Loucy (cell line): ENCODE measurements around the gene DHX34.

Experiments used
- H2AFZ ChIP-seq: fragments of 200-600 bp; sonication (generic); 2 replicates; pipeline ENCODE4 v1.6.0; 2016; ENCODE audit warnings: antibody characterized with exemption, mild to moderate bottlenecking, low read length, moderate library complexity
- H3F3A ChIP-seq: fragments of 200-600 bp; 2 replicates; pipeline ENCODE4 v1.6.0; 2016; ENCODE audit warnings: antibody characterized with exemption, low read depth, mild to moderate bottlenecking
- H3K27me3 ChIP-seq: fragments of 200-600 bp; sonication (generic); 2 replicates; pipeline ENCODE4 v1.6.1; 2014; ENCODE audit warnings: low read length, mild to moderate bottlenecking; ENCODE audit not compliant: insufficient read depth, poor library complexity, severe bottlenecking
- H3K36me3 ChIP-seq: fragments of 200-600 bp; sonication (generic); 2 replicates; pipeline ENCODE4 v1.6.1; 2016; ENCODE audit warnings: low read length; ENCODE audit not compliant: insufficient read depth
- H3K4me1 ChIP-seq: fragments of 200-600 bp; sonication (generic); 2 replicates; pipeline ENCODE4 v1.5.1; 2014; ENCODE audit warnings: low read length, mild to moderate bottlenecking; ENCODE audit not compliant: insufficient read depth, poor library complexity, severe bottlenecking
- H3K4me2 ChIP-seq: fragments of 200-600 bp; sonication (generic); 2 replicates; pipeline ENCODE4 v1.6.0; 2014; ENCODE audit warnings: antibody characterized with exemption, low read length, low read depth, mild to moderate bottlenecking; ENCODE audit not compliant: poor library complexity, severe bottlenecking
- H3K4me3 ChIP-seq: fragments of 200-600 bp; sonication (generic); 2 replicates; pipeline ENCODE4 v1.5.1; 2014; ENCODE audit warnings: low read length, mild to moderate bottlenecking, mixed read lengths; ENCODE audit not compliant: poor library complexity, severe bottlenecking
- H3K79me2 ChIP-seq: fragments of 200-600 bp; sonication (generic); 2 replicates; pipeline ENCODE4 v1.6.1; 2014; ENCODE audit warnings: low read length; ENCODE audit not compliant: insufficient read depth
- H3K9ac ChIP-seq: fragments of 200-600 bp; sonication (generic); 2 replicates; pipeline ENCODE4 v1.6.0; 2014; ENCODE audit warnings: mild to moderate bottlenecking, low read depth, low read length, moderate library complexity; ENCODE audit not compliant: poor library complexity, severe bottlenecking
- H3K9me2 ChIP-seq: fragments of 200-600 bp; sonication (generic); replicated peaks from 2 replicates; pipeline ENCODE4 v1.6.1; 2016; ENCODE audit warnings: low read depth, low read length, mixed read lengths
- H3K9me3 ChIP-seq: fragments of 200-600 bp; sonication (generic); 2 replicates; pipeline ENCODE4 v1.6.1; 2014; ENCODE audit warnings: mild to moderate bottlenecking, antibody characterized with exemption, low read length, low read depth; ENCODE audit not compliant: insufficient read depth
- H4K20me1 ChIP-seq: fragments of 200-600 bp; sonication (generic); 2 replicates; pipeline ENCODE4 v1.6.0; 2014; ENCODE audit warnings: antibody characterized with exemption, low read length, mild to moderate bottlenecking; ENCODE audit not compliant: insufficient read depth, poor library complexity, severe bottlenecking
- EZH2phosphoT487 ChIP-seq: fragments of 200-600 bp; IDR thresholded peaks from 2 replicates; pipeline ENCODE4 v1.6.1; 2018; ENCODE audit warnings: antibody characterized with exemption, mild to moderate bottlenecking, moderate library complexity, borderline replicate concordance
- TF ChIP-seq, protein P1 (sequence below): fragments of 200-600 bp; sonication (generic); conservative IDR thresholded peaks from 2 replicates; pipeline ENCODE4 v1.5.1; 2014; ENCODE audit warnings: mild to moderate bottlenecking, antibody characterized with exemption, low read length

Gene DHX34

DNA sequence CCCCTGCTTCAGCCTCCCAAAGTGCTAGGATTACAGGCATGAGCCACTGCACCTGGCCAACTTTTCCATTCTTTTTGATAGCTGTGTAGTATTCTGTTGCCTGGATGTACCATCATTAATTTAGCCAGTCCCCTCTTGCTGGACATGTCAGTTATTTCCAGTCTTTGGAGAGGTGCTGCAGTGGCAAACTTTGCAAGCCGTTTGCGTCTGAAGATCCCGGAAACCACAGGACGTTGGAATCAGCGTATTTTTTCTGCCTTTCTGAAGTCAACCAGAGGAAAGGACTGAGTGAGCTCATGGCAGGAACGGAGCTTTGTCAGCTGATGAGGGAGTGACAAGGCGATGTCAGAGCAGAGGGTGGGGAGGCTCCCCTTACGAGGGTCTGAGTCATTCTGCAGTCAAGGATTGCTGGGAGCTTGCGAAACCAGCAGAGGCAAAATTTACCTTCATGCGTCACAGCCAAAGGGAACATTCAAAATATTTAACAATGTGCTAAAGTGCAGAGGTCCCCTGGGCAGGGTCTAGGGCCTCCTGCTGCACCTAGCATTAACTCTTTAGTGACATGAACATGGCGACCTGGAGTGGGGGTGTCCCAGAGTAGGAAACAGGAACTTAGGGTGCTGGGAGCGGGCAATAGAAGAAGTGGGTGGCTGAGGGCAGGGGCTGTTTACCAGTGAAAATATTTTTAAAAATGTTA, 33.8 kb upstream of the DHX34 start:
- Histone ChIP-seq H3K9me3 (no peaks in the 10 kb centered on the region), H2AFZ (peak overlapping the region; percentile 5), H3K4me3 (no peak overlapping the region), H3F3A (no peaks in the 10 kb centered on the region; the same call in 1 of the 2 replicates), H3K9me2 (no peaks in the 10 kb centered on the region), H4K20me1 (no peaks in the 10 kb centered on the region), H3K9ac (no peak overlapping the region), H3K27me3 (no peaks in the 10 kb centered on the region), H3K79me2 (no peaks in the 10 kb centered on the region), H3K4me2 (peak overlapping the region; percentile 35), H3K4me1 (peaks cover 7% of the 10 kb centered on the region), H3K36me3 (no peaks in the 10 kb centered on the region)
- TF ChIP-seq EZH2phosphoT487: no peak
- TF ChIP-seq, protein P1, sequence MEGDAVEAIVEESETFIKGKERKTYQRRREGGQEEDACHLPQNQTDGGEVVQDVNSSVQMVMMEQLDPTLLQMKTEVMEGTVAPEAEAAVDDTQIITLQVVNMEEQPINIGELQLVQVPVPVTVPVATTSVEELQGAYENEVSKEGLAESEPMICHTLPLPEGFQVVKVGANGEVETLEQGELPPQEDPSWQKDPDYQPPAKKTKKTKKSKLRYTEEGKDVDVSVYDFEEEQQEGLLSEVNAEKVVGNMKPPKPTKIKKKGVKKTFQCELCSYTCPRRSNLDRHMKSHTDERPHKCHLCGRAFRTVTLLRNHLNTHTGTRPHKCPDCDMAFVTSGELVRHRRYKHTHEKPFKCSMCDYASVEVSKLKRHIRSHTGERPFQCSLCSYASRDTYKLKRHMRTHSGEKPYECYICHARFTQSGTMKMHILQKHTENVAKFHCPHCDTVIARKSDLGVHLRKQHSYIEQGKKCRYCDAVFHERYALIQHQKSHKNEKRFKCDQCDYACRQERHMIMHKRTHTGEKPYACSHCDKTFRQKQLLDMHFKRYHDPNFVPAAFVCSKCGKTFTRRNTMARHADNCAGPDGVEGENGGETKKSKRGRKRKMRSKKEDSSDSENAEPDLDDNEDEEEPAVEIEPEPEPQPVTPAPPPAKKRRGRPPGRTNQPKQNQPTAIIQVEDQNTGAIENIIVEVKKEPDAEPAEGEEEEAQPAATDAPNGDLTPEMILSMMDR: no peak

DNA sequence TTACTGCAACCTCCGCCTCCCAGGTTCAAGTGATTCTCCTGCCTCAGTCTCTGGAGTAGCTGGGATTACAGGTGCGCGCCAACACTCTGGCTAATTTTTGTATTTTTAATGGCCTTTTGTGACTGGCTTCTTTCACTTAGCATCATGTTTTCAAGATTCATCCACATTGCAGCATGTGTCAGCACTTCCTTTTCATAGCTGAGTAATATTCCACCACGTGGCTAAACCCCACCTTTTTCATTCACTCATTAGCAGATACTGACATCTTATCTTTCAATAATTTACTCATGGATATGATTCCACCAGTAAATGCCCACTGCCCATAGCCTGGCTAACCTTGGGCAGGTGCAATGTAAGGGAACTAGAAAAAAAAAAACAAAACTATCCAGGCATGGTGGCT, 32.6 kb upstream of the DHX34 start:
- Histone ChIP-seq H3K9me3 (no peaks in the 10 kb centered on the region), H4K20me1 (no peaks in the 10 kb centered on the region), H3K27me3 (no peaks in the 10 kb centered on the region), H3K9me2 (no peaks in the 10 kb centered on the region), H3K9ac (no peak overlapping the region), H3K4me2 (no peak overlapping the region), H3K4me3 (no peak overlapping the region), H3K4me1 (peaks cover 7% of the 10 kb centered on the region), H3K36me3 (no peaks in the 10 kb centered on the region), H3F3A (no peaks in the 10 kb centered on the region; the same call in 1 of the 2 replicates), H3K79me2 (no peaks in the 10 kb centered on the region), H2AFZ (no peak overlapping the region)
- TF ChIP-seq, protein P1: no peak
- no peak for TF ChIP-seq EZH2phosphoT487

DNA sequence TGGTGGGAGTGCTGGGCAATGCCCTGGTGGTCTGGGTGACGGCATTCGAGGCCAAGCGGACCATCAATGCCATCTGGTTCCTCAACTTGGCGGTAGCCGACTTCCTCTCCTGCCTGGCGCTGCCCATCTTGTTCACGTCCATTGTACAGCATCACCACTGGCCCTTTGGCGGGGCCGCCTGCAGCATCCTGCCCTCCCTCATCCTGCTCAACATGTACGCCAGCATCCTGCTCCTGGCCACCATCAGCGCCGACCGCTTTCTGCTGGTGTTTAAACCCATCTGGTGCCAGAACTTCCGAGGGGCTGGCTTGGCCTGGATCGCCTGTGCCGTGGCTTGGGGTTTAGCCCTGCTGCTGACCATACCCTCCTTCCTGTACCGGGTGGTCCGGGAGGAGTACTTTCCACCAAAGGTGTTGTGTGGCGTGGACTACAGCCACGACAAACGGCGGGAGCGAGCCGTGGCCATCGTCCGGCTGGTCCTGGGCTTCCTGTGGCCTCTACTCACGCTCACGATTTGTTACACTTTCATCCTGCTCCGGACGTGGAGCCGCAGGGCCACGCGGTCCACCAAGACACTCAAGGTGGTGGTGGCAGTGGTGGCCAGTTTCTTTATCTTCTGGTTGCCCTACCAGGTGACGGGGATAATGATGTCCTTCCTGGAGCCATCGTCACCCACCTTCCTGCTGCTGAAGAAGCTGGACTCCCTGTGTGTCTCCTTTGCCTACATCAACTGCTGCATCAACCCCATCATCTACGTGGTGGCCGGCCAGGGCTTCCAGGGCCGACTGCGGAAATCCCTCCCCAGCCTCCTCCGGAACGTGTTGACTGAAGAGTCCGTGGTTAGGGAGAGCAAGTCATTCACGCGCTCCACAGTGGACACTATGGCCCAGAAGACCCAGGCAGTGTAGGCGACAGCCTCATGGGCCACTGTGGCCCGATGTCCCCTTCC, 28.9 kb upstream of the DHX34 start:
- Histone ChIP-seq H3K9me2 (no peaks in the 10 kb centered on the region), H2AFZ (no peak overlapping the region), H3K9me3 (no peaks in the 10 kb centered on the region), H4K20me1 (no peaks in the 10 kb centered on the region), H3K36me3 (no peaks in the 10 kb centered on the region), H3F3A (no peaks in the 10 kb centered on the region), H3K4me2 (no peak overlapping the region), H3K9ac (no peak overlapping the region), H3K79me2 (no peaks in the 10 kb centered on the region), H3K27me3 (no peaks in the 10 kb centered on the region), H3K4me3 (no peak overlapping the region), H3K4me1 (peaks cover 5% of the 10 kb centered on the region)
- TF ChIP-seq, protein P1: no peak
- TF ChIP-seq EZH2phosphoT487: no peak
